H9 (cell line): ENCODE measurements around the gene RPS16. TPM values are rescaled to one million over a fixed set of nuclear protein-coding genes. Genes with fewer than 3 reads are reported as not detected.
A peak's percentile ranks its signal among the peaks of the same experiment; 100 is the strongest.

Experiments
- DNase-seq: peaks from one replicate; pipeline ENCODE4 v3.0.0-alpha.2; 2017
- H2AFZ ChIP-seq: one replicate; pipeline ENCODE4 v1.6.1; 2013; ENCODE audit warnings: mild to moderate bottlenecking, low read length, control low read depth, moderate library complexity
- H2AK5ac ChIP-seq: 2 replicates; pipeline ENCODE4 v1.6.1; 2013; ENCODE audit warnings: low read length, control low read depth, mixed read lengths; ENCODE audit not compliant: insufficient read length
- H2BK120ac ChIP-seq: one replicate; pipeline ENCODE4 v1.6.1; 2013; ENCODE audit warnings: low read depth, mild to moderate bottlenecking, low read length, control low read depth, inconsistent platforms; ENCODE audit not compliant: poor library complexity, severe bottlenecking
- H2BK12ac ChIP-seq: 2 replicates; pipeline ENCODE4 v1.6.1; 2013; ENCODE audit warnings: low read length, control low read depth, mixed read lengths, low read depth; ENCODE audit not compliant: insufficient read length
- H2BK15ac ChIP-seq: 2 replicates; pipeline ENCODE4 v1.6.1; 2013; ENCODE audit warnings: low read depth, low read length, control low read depth
- H2BK20ac ChIP-seq: one replicate; pipeline ENCODE4 v1.6.1; 2013; ENCODE audit warnings: low read depth, mild to moderate bottlenecking, low read length, control low read depth, inconsistent platforms; ENCODE audit not compliant: poor library complexity, severe bottlenecking
- H2BK5ac ChIP-seq: 2 replicates; pipeline ENCODE4 v1.6.1; 2013; ENCODE audit warnings: low read length, control low read depth, mixed read lengths; ENCODE audit not compliant: insufficient read length
- H3K14ac ChIP-seq: 2 replicates; pipeline ENCODE4 v1.6.1; 2013; ENCODE audit warnings: low read length, control low read depth; ENCODE audit not compliant: insufficient read depth
- H3K18ac ChIP-seq: 2 replicates; pipeline ENCODE4 v1.6.1; 2013; ENCODE audit warnings: low read depth, mild to moderate bottlenecking, mixed read lengths, low read length, control low read depth; ENCODE audit not compliant: insufficient read length
- H3K23ac ChIP-seq: 2 replicates; pipeline ENCODE4 v1.6.1; 2013; ENCODE audit warnings: low read length, control low read depth, mixed read lengths, low read depth; ENCODE audit not compliant: insufficient read length
- H3K23me2 ChIP-seq: 2 replicates; pipeline ENCODE4 v1.6.1; 2013; ENCODE audit warnings: low read depth, mild to moderate bottlenecking, mixed read lengths, low read length, control low read depth; ENCODE audit not compliant: insufficient read length, poor library complexity, severe bottlenecking
- H3K27ac ChIP-seq: 2 replicates; pipeline ENCODE4 v1.5.1; 2013; ENCODE audit warnings: low read length, control low read depth, mixed read lengths, low read depth; ENCODE audit not compliant: insufficient read length
- H3K27me3 ChIP-seq: 2 replicates; pipeline ENCODE4 v1.6.1; 2013; ENCODE audit warnings: low read length, control low read depth, inconsistent platforms; ENCODE audit not compliant: insufficient read depth
- H3K4ac ChIP-seq: 2 replicates; pipeline ENCODE4 v1.6.1; 2013; ENCODE audit warnings: low read depth, mild to moderate bottlenecking, control low read depth, inconsistent platforms, low read length, moderate library complexity
- H3K4me1 ChIP-seq: 2 replicates; pipeline ENCODE4 v1.6.1; 2013; ENCODE audit warnings: low read length, control low read depth, inconsistent platforms; ENCODE audit not compliant: insufficient read depth
- H3K4me2 ChIP-seq: 2 replicates; pipeline ENCODE4 v1.6.1; 2013; ENCODE audit warnings: low read length, control low read depth, mixed read lengths; ENCODE audit not compliant: insufficient read length, insufficient read depth
- H3K56ac ChIP-seq: 2 replicates; pipeline ENCODE4 v1.6.1; 2013; ENCODE audit warnings: low read depth, mild to moderate bottlenecking, mixed read lengths, low read length, control low read depth; ENCODE audit not compliant: insufficient read length
- H3K79me1 ChIP-seq: 2 replicates; pipeline ENCODE4 v1.6.1; 2013; ENCODE audit warnings: low read depth, mild to moderate bottlenecking, moderate library complexity, low read length, control low read depth, inconsistent platforms; ENCODE audit not compliant: insufficient read depth, poor library complexity, severe bottlenecking
- H3K79me2 ChIP-seq: 2 replicates; pipeline ENCODE4 v1.6.1; 2013; ENCODE audit warnings: low read length, control low read depth, inconsistent platforms; ENCODE audit not compliant: insufficient read depth
- H3K9ac ChIP-seq: 2 replicates; pipeline ENCODE4 v1.6.1; 2013; ENCODE audit warnings: low read length, control low read depth, mixed read lengths; ENCODE audit not compliant: insufficient read length; ENCODE audit errors: extremely low read depth
- H3K9me3 ChIP-seq: one replicate; pipeline ENCODE4 v1.6.1; 2013; ENCODE audit warnings: low read depth, low read length, inconsistent platforms; ENCODE audit not compliant: control insufficient read depth
- H3T11ph ChIP-seq: one replicate; pipeline ENCODE4 v1.6.1; 2013; ENCODE audit warnings: mild to moderate bottlenecking, low read length, control low read depth, inconsistent platforms
- H4K20me1 ChIP-seq: one replicate; pipeline ENCODE4 v1.6.1; 2013; ENCODE audit not compliant: control insufficient read depth, insufficient read length, insufficient read depth
- H4K5ac ChIP-seq: 2 replicates; pipeline ENCODE4 v1.6.1; 2013; ENCODE audit warnings: low read depth, mild to moderate bottlenecking, mixed read lengths, low read length, control low read depth; ENCODE audit not compliant: insufficient read length
- H4K8ac ChIP-seq: replicated peaks from 2 replicates; pipeline ENCODE4 v1.6.1; 2013; ENCODE audit warnings: low read length, control low read depth, mixed read lengths, low read depth; ENCODE audit not compliant: insufficient read length
- H4K91ac ChIP-seq: 2 replicates; pipeline ENCODE4 v1.6.1; 2013; ENCODE audit warnings: low read depth, mild to moderate bottlenecking, moderate library complexity, mixed read lengths, low read length, control low read depth; ENCODE audit not compliant: insufficient read length
- H3K27ac Mint-ChIP-seq, 3 experiments: 2 replicates in 2 of 3; 3 replicates in 1 of 3; pipeline ENCODE4 v1.8.0; 2020 to 2021; ENCODE audit warnings: mixed read lengths in 3 of 3, mild to moderate bottlenecking in 1 of 3, moderate library complexity in 1 of 3
- H3K27me3 Mint-ChIP-seq: 2 replicates; pipeline ENCODE4 v1.8.0; 2021; ENCODE audit warnings: low read depth, mild to moderate bottlenecking, moderate library complexity, mixed read lengths
- H3K36me3 Mint-ChIP-seq, 3 experiments: 2 replicates in 2 of 3; 3 replicates in 1 of 3; pipeline ENCODE4 v1.8.0; 2020 to 2021; ENCODE audit warnings: low read depth in 3 of 3, mixed read lengths in 3 of 3; ENCODE audit not compliant: insufficient read depth in 1 of 3
- H3K4me1 Mint-ChIP-seq, 2 experiments: 2 replicates each; pipeline ENCODE4 v1.8.0; 2020; ENCODE audit warnings: mixed read lengths in 2 of 2
- H3K4me3 Mint-ChIP-seq, 2 experiments: 2 replicates in 1 of 2; 3 replicates in 1 of 2; pipeline ENCODE4 v1.8.0; 2020 to 2021; ENCODE audit warnings: mild to moderate bottlenecking in 2 of 2, mixed read lengths in 2 of 2, moderate library complexity in 1 of 2
- H3K9me3 Mint-ChIP-seq, 2 experiments: 2 replicates in 1 of 2; 3 replicates in 1 of 2; pipeline ENCODE4 v1.8.0; 2020; ENCODE audit warnings: mild to moderate bottlenecking in 2 of 2, mixed read lengths in 2 of 2, moderate library complexity in 1 of 2
- WGBS: extraction: QIAGEN DNeasy Blood & Tissue Kit; methylation state at CpG from one replicate; pipeline ENCODE4 v1.1.7; 2013; ENCODE audit warnings: missing lambda C conversion rate, low lambda C conversion rate, mixed read lengths; ENCODE audit not compliant: insufficient read length; ENCODE audit errors: extremely low coverage; 5-methylcytosine and 5-hydroxymethylcytosine counted together
- total RNA-seq: library from RNA; stranded (reverse); gene quantifications from 2 replicates; pipeline ENCODE4 v1.2.1, GENCODE V29; 2021
- TF ChIP-seq, protein P1 (sequence below): fragments of 200-600 bp; sonication (generic); conservative IDR thresholded peaks from 3 replicates; pipeline ENCODE4 v1.8.0; 2021; ENCODE audit warnings: antibody characterized with exemption, mild to moderate bottlenecking

The RPS16 gene
- total RNA-seq, 1 experiment from 2014 or later: 2,711 TPM

DNA sequence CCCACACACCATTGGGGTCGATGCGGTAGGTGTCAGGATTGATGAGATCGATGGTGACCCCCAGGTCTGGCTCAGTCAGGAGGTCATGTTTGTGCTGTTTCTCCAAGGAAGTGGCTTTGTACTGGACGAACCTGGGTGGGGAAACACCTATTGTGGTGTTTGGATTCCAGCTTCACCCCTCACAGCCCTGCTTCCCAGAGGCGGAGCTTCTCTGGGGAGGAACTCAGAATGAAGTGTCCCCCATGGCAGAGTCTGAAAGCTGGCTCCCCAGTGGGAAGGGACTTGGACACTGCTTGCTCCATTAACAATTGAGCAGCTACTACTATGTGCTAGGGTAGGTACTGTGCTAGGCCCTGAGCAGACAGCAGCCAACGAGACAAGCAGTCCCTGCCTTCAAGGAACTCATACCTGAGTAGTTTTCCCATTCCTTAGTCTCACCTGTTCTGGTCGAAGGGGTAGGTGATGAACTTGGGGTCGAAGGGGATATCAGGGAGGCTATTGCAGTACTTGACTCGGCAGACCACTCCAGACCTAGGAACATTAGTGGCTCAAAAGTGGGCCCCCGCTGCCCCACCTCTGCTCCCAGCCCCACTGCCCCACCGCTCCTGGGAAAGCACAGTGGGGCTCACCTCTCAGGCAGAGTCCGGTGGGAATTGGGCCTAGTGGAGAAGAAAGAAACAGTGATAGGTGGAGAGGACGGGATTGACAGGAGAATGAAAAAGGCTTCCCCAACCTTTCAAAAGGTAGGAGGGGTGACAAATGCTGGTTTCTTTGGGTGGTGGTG, 45.9 kb downstream of the RPS16 start:
- Histone ChIP-seq H2BK15ac (no peak overlapping the region), H3K27me3 (no peaks in the 10 kb centered on the region), H3K27ac (peak overlapping the region; percentile 86), H3K79me1 (no peaks in the 10 kb centered on the region), H2BK120ac (no peak overlapping the region), H3K23me2 (no peaks in the 10 kb centered on the region), H2AFZ (no peak overlapping the region), H3K56ac (no peak overlapping the region), H2AK5ac (no peak overlapping the region), H3K79me2 (no peaks in the 10 kb centered on the region), H3K9me3 (no peaks in the 10 kb centered on the region), H3K9ac (peak overlapping the region; percentile 79), H3K4ac (no peak overlapping the region), H2BK20ac (no peak overlapping the region), H3K23ac (no peak overlapping the region), H3K18ac (no peak overlapping the region), H2BK5ac (no peak overlapping the region), H4K5ac (no peak overlapping the region), H4K20me1 (no peaks in the 10 kb centered on the region), H2BK12ac (peak overlapping the region; percentile 8), H4K8ac (no peak overlapping the region), H3K14ac (no peak overlapping the region; the same call in 1 of the 2 replicates), H4K91ac (no peak overlapping the region), H3T11ph (no peak overlapping the region), H3K4me2 (peak overlapping the region; percentile 71), H3K4me1 (no peaks in the 10 kb centered on the region)
- no peak for DNase-seq
- no CpG with 5 or more reads among the region's 13 CpGs for WGBS
- Mint-ChIP-seq H3K4me3 (peak overlapping the region; percentile 95 to 98), H3K27me3 (no peaks in the 10 kb centered on the region), H3K36me3 (peaks cover 41 to 64% (median 61%) of the 10 kb centered on the region in 3 experiments), H3K4me1 (peaks cover 13 to 18% of the 10 kb centered on the region in 2 experiments), H3K9me3 (no peaks in the 10 kb centered on the region), H3K27ac (peak overlapping the region; percentile 99 to 100 (median 99); a peak in 6 of 7 replicates)
- TF ChIP-seq, protein P1, sequence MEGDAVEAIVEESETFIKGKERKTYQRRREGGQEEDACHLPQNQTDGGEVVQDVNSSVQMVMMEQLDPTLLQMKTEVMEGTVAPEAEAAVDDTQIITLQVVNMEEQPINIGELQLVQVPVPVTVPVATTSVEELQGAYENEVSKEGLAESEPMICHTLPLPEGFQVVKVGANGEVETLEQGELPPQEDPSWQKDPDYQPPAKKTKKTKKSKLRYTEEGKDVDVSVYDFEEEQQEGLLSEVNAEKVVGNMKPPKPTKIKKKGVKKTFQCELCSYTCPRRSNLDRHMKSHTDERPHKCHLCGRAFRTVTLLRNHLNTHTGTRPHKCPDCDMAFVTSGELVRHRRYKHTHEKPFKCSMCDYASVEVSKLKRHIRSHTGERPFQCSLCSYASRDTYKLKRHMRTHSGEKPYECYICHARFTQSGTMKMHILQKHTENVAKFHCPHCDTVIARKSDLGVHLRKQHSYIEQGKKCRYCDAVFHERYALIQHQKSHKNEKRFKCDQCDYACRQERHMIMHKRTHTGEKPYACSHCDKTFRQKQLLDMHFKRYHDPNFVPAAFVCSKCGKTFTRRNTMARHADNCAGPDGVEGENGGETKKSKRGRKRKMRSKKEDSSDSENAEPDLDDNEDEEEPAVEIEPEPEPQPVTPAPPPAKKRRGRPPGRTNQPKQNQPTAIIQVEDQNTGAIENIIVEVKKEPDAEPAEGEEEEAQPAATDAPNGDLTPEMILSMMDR: no peak
